HAP-1 (cell line): ENCODE measurements around the gene TH.
A peak's percentile ranks its signal among the peaks of the same experiment; 100 is the strongest.

Source experiments
- DNase-seq, 2 experiments: peaks; one replicate each; pipeline ENCODE4 v3.0.0-alpha.2; 2016 to 2020; ENCODE audit warnings: low spot score in 2 of 2
- H3K27me3 ChIP-seq: fragments of 250-450 bp; sonication (Bioruptor Pico); 2 replicates; pipeline ENCODE4 v1.5.1; 2020; ENCODE audit warnings: low read depth, mild to moderate bottlenecking, moderate library complexity
- H3K36me3 ChIP-seq: fragments of 250-450 bp; sonication (Bioruptor Pico); replicated peaks from 2 replicates; pipeline ENCODE4 v1.5.1; 2020; ENCODE audit warnings: mild to moderate bottlenecking
- H3K4me1 ChIP-seq: fragments of 250-450 bp; sonication (Bioruptor Pico); 2 replicates; pipeline ENCODE4 v1.5.1; 2020; ENCODE audit warnings: mild to moderate bottlenecking
- H3K4me3 ChIP-seq: fragments of 250-450 bp; sonication (Bioruptor Pico); 2 replicates; pipeline ENCODE4 v1.5.1; 2020; ENCODE audit warnings: mild to moderate bottlenecking, moderate library complexity
- H3K9me3 ChIP-seq: fragments of 250-450 bp; sonication (Bioruptor Pico); 2 replicates; pipeline ENCODE4 v1.5.1; 2020; ENCODE audit warnings: mild to moderate bottlenecking, moderate library complexity
- in situ Hi-C: fragments of 300-500 bp; cut with MboI; formaldehyde crosslinking; loops from 3 replicates; pipeline ENCODE4 v1.14.3; 2020; ENCODE audit warnings: low sequenced_read_pairs, inconsistent platforms, mixed read lengths

The TH gene

DNA sequence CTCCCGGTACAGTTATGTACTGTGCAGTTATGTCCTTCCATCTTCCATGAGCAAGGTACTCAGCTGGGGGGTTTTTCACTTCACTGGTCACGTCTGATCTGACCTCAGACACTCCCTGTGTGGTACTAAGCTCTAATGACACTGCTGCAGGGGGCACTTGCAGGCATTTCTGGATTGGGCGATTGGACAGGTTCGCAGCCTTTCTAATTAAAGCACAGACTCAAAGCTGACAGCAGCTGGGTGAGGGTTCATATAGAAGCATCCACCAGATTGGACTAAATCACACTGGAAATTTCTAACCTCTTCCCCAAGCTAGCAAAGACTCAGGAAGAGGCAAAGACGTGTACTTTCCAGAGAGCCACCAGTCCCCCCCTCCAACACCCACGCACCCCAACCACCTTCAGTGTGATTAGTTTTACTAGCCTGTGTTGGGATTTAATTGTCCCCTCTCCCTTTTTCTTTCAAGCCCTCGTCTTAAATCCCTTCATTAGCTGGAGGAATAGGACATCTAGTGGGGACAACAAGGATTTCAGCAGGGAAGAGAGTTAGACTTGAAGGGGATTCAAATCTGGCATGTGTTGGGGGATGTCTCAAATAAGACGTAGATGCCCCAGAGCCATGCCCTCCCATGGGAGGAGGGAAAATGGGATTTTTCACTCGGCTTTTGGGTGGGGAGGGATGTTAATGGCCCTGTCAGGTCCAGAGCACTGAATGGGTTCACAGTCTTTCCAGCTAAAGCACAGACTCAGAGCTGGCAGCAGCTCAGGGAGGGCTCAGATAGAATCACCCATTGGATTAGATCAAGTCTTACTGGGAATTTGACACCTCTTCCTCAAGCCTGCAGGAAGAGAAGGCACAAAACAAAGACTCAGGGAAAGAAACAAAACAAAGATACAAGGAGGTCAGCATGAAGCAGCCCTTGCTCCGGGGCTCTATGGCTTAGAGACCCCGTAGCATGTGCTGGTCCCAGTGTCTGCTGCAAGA, 21.5 kb downstream of the TH start:
- DNase-seq, result peak in 1 of 2 experiments; percentile 43
- H3K4me1 ChIP-seq, result no peaks in the 10 kb centered on the region

DNA sequence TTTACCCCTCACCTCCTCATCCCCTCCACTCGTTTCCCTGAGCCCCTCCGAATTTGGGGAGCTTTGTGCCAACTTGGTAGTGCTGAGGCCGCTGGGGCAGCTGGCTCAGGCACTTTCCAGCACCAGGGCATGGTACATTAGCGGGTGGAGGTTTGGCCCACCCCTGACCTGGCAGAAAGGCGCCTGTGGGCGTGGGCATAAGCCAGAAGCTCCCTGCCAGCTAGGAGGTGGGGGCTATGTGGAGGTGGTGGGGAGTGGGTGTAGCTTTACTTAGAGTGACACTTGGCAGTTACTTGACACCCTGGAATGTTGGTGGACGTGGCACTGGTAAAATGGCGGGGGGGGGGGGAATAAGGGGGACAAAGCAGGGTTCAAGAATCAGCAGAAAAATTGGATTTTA, 22.2 kb downstream of the TH start:
- no peaks in the 10 kb centered on the region for H3K9me3 ChIP-seq
- H3K4me3 ChIP-seq, result no peak overlapping the region
- no peak for DNase-seq
- peaks cover 59% of the 10 kb centered on the region for H3K27me3 ChIP-seq
- no peaks in the 10 kb centered on the region for H3K4me1 ChIP-seq
- in situ Hi-C loops, result no loop called here
- H3K36me3 ChIP-seq, result no peaks in the 10 kb centered on the region

More for the DNA sequence above, 21.5 kb downstream of the TH start:
- Histone ChIP-seq H3K36me3 (no peaks in the 10 kb centered on the region), H3K27me3 (peaks cover 54% of the 10 kb centered on the region), H3K4me3 (no peak overlapping the region), H3K9me3 (no peaks in the 10 kb centered on the region)
- in situ Hi-C loops, result loop anchor here (10.0 to 25.0 kb wide), 2 partner anchors 288 to 495 kb away; partner anchors contain the start of gene LSP1

DNA sequence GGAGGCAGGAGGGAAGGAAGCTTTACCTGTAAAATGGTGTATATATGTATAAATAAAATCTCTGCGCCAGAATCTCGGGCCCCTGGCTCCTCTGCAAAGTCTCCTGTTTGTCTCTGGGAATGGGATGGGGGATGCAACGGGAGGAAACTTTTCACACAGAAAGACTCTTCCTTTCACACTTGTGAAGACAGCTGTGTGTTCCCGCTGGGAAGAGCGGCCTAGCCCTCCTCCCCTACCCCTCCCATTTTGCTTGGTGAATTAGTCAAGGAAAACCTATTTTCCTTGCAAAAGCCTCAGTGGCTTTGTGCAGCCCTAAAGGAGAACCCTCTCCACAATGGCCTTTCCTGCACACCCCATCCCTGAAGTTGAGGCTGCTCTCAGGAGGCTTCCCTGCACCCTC, 23.0 kb downstream of the TH start:
- H3K4me3 ChIP-seq, result no peak overlapping the region
- H3K9me3 ChIP-seq, result no peaks in the 10 kb centered on the region
- H3K4me1 ChIP-seq, result no peaks in the 10 kb centered on the region
- H3K36me3 ChIP-seq, result no peaks in the 10 kb centered on the region
- DNase-seq, result no peak
- peaks cover 67% of the 10 kb centered on the region for H3K27me3 ChIP-seq
- in situ Hi-C loops, result no loop called here

DNA sequence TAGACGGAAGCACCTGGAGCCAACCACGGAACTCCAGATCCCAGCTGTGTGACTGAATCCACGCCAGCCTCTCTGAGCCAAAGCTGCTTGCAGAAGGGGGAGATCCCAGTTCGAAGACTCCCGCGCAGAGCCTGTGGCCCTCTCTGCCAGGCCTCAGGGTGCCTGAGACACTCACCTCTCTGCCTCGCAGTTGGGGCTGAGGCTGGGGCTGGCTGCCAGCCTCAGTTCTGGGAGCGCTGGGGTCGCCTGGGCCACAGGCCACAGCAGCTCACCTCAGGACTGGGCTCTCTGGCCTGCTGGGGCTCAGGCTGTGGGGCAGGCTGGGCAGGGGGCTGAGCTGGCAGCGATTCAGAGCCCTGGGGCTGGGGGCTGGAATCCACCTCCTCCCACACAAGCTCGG, 24.2 kb downstream of the TH start:
- Histone ChIP-seq H3K36me3 (no peaks in the 10 kb centered on the region), H3K4me3 (no peak overlapping the region), H3K27me3 (peaks cover 77% of the 10 kb centered on the region), H3K4me1 (no peaks in the 10 kb centered on the region), H3K9me3 (no peaks in the 10 kb centered on the region)
- in situ Hi-C loops, result no loop called here
- DNase-seq, result no peak

DNA sequence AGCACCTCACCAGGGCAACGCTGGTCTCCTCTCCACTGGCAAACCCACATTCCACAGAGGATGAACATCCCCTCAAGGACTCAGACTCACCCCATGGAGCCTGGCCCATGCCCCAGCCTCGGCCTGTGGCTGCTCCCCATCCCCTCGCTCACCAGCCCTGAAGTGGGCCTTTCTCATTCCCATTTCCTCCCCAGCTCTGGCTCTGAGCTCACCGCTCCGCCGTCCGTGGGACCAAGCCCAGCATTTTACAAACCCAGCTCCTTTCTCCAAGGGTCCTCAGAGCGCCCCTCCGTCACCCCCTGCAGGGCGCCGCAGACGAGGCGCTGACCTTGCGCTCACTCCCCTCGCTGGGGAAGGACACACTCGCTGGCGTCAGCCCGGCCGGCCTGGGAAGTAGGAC, 25.6 kb downstream of the TH start:
- in situ Hi-C loops, result no loop called here
- H3K27me3 ChIP-seq, result peaks cover 90% of the 10 kb centered on the region
- no peak for DNase-seq
- H3K9me3 ChIP-seq, result no peaks in the 10 kb centered on the region
- no peak overlapping the region for H3K4me3 ChIP-seq
- H3K4me1 ChIP-seq, result no peaks in the 10 kb centered on the region
- no peaks in the 10 kb centered on the region for H3K36me3 ChIP-seq

DNA sequence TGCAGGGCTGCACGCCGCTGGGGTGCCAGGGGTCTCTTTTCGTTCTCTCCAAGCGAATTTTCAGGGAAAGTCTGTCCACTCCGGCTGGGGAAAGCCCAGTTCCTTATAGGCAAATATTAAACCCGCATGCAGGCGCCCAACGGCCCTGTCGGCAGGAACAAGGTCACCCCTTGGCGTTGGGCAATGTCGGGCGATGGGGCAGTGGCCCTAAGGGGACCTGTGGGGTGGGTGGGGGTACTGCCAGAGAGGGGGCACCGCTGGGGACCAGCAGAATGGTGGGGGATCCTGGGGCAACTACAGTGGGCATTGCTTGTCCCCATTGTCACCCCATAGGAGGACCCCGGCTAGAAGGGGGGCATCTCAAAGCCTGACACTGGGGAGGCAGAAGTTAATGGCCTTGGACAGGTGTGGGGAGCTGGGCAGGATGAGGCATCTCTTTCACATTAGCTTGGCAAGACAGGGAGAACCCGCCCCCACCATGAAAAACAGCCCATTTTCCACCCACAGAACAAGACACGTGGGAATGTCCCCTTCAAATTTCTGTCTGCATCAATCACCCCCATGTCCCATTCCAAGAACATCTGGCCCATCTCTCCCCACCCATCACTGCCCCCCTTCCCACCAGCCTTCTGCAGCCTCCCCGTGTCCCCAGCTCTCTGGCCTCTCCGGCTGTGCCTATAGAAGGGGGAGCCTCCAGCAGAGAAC, 26.9 kb downstream of the TH start:
- H3K27me3 ChIP-seq, result peaks cover 92% of the 10 kb centered on the region
- H3K36me3 ChIP-seq, result no peaks in the 10 kb centered on the region
- no peak for DNase-seq
- in situ Hi-C loops, result no loop called here
- no peaks in the 10 kb centered on the region for H3K4me1 ChIP-seq
- no peaks in the 10 kb centered on the region for H3K9me3 ChIP-seq
- no peak overlapping the region for H3K4me3 ChIP-seq

DNA sequence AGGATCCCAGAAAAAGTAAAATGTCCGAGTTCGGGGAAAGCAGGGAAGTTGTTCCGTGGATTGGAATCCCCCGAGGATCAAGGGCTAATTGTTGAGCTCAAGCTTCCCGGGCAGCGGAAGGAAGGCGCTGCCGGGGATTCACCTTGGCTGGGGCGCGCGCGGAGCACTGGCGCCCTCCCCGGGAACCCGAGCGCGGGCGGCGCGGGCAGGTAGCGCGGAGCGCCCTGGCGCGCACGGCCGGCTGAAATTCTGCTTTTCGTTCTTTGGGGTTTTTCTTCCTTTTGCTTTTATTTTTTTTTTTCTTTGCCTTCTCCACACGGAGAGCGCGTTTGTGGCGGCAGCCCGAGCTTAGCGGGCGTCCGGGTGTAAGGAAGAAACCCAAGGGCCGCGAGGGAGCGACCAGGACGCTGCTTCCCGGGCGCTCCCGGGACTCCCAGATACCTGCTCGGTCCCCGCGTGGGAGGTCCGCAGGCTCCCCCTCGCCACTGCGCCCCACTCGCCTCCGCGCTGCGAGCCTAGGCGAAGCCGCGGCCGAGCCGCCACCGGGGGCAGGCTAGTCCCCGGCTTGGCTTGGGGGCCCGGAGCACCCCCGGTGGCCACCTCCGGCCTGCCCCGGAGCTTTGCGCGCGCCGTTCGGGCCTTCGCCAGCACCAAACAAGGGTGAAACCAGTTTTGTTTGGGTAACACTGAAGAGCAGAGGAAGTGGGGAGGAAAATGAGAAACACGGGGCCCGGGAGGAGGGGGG, 27.6 kb downstream of the TH start:
- Histone ChIP-seq H3K4me3 (no peak overlapping the region), H3K9me3 (no peaks in the 10 kb centered on the region), H3K4me1 (no peaks in the 10 kb centered on the region), H3K36me3 (no peaks in the 10 kb centered on the region), H3K27me3 (peaks cover 87% of the 10 kb centered on the region)
- in situ Hi-C loops, result no loop called here
- no peak for DNase-seq

DNA sequence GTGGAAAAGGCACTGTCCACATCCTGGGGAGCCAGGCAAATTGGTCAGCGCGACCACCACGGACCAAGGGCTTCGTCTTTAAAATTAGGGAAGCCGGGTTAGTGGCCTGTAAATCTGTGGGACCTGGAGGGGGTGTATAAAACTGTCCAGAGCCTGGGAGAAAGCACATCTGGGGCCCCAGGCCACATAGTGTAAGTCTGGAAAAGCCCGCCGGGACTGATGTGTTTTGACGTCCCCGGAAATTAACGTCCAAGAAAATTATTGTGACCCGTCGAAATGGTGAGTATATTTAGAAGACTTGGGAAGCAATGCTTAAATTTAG, 28.2 kb downstream of the TH start:
- no peak for DNase-seq
- no peaks in the 10 kb centered on the region for H3K36me3 ChIP-seq
- no peak overlapping the region for H3K4me3 ChIP-seq
- H3K27me3 ChIP-seq, result peaks cover 81% of the 10 kb centered on the region
- in situ Hi-C loops, result no loop called here
- no peaks in the 10 kb centered on the region for H3K9me3 ChIP-seq
- H3K4me1 ChIP-seq, result no peaks in the 10 kb centered on the region

DNA sequence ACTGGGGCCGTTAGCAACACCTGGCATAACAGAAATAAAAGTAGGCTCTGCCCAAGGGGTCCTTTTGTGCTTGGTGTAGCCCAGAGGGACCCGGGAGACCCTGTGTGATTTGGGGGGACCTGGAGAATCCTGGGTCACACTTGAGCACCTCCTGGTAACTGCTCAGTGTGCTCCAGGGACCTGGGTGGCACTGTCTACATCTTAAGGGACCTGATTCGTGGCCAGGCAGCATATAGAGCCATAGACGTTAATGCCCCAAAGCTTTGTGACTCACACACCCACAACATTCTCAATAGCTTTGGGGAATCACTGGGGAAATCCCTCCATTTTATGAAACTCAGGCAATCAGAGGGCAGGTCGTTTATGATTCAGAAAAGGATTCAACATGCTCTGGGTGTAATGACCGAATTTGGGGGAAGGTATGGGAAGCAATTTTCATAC, 28.8 kb downstream of the TH start:
- H3K9me3 ChIP-seq, result no peaks in the 10 kb centered on the region
- H3K27me3 ChIP-seq, result peaks cover 76% of the 10 kb centered on the region
- no peak overlapping the region for H3K4me3 ChIP-seq
- H3K36me3 ChIP-seq, result no peaks in the 10 kb centered on the region
- DNase-seq, result no peak
- in situ Hi-C loops, result no loop called here
- no peaks in the 10 kb centered on the region for H3K4me1 ChIP-seq

DNA sequence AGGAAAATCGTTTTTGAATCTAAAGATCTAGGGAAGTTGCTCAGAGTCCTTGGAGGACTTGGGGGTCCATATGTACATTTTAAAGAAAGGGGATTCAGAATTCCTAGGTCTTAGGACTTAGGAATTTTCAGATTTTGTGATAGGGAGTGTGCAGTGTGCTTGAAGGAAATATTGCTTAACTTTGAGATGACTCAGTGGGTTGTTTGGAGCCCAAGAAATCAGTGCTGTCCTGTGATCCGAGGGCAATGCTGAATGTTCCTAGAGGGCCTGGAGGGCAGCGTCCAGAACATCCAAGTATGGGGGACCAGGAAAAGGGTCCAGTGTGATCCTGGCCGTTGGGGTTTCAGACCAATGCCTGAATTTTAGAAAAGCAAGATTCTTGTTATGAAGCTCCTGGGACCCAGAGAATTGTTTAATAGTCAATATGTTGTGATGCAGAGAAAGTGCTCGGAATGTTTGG, 29.3 kb downstream of the TH start:
- DNase-seq, result no peak
- H3K4me3 ChIP-seq, result no peak overlapping the region
- peaks cover 76% of the 10 kb centered on the region for H3K27me3 ChIP-seq
- in situ Hi-C loops, result no loop called here
- H3K36me3 ChIP-seq, result no peaks in the 10 kb centered on the region
- no peaks in the 10 kb centered on the region for H3K4me1 ChIP-seq
- H3K9me3 ChIP-seq, result no peaks in the 10 kb centered on the region

DNA sequence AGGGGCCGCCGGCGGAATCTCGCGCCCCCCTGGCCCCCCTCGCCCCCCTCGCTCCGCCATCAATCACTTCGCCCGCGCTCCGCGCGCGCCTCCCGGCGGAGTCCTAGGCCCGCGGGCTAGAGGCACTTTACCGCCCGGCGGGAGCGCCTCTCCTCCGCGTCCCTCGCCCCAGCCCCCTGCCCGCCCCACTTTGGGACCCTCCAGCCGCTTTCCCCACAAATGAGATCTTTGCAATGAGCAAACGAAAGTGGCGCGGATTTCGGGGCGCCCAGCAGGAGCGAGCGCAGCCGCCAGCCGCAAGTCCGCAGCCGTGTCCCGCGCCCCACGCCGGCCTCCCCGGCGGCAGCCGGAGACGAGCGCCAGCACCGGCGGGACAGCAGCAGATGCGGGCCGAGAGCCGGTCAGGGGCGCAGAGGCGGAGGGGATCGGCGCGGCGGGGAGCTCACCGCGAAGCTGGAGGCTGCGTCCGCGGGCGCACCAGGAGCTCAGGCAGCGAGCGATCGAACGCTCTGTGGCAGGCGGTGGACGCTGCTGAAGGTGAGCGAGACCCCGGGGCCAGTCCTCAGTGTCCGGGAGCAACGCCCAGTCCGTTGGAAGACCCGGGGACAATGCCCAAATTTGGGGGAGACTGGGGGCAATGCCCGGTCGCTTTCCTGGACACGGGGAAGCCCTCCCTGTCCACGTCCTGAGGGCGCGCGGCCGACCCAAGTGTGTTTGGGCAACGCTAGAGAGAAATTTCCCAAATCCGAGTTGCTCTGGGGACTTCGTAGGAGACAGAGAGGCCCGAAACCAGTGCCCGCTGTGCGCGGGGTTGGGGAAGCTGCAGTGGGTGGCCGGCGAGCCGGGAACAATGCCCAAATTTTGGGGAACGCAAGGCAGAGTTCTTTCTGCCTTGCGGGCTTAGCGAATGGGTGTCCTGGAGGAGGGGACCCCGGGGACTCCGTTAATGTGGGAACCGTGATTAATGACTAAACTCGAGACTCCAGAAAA, 30.9 kb downstream of the TH start:
- Histone ChIP-seq H3K4me3 (no peak overlapping the region), H3K4me1 (no peaks in the 10 kb centered on the region), H3K36me3 (no peaks in the 10 kb centered on the region), H3K9me3 (no peaks in the 10 kb centered on the region), H3K27me3 (peaks cover 76% of the 10 kb centered on the region)
- in situ Hi-C loops, result no loop called here
- DNase-seq, result no peak

DNA sequence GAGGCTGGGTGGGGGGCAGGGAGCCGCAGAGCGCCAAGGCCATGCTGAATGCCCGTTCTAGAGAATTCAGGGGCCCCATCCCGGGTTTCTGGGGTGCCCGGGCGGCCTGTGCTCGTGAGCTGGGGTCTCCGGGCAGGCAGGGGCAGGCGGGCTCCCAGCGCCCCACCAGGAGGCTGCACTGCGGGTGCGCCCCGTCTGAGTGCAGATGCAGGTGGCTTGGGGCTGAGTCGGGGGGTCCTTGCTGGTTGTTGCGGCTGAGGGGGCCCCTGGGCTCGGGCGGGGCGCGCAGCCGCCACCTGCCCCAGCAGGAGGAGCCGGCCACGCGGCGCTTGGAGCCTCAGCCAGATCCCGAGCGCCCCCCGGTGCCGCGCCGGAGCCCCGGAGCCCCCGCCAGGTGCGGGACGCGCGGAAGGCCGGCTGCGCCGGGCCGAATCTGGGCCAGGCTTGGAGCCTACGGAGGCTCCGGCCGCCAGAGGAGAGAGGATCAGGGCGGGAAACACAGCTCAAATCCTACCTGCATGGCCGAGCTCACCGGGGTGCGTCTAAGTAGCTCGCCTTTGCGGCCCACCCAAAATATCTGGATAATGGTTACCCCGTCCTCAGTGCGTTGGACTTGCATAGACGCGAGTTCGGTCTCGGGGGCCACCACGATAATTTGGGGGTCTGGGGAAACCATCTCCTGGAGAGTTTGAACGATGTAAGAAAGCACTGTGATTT, 31.8 kb downstream of the TH start:
- H3K4me3 ChIP-seq, result no peak overlapping the region
- in situ Hi-C loops, result no loop called here
- H3K36me3 ChIP-seq, result no peaks in the 10 kb centered on the region
- no peak for DNase-seq
- H3K4me1 ChIP-seq, result no peaks in the 10 kb centered on the region
- H3K27me3 ChIP-seq, result peaks cover 71% of the 10 kb centered on the region
- H3K9me3 ChIP-seq, result no peaks in the 10 kb centered on the region
